ENCODE results near the gene FAM50B. TPM values are rescaled to one million over a fixed set of nuclear protein-coding genes. Genes with fewer than 3 reads are reported as not detected.
A peak's percentile ranks its signal among the peaks of the same experiment; 100 is the strongest.

The FAM50B gene
- total RNA-seq, 6 experiments from 2014 or later, result 3.6 to 11.1 (median 8.5) TPM

DNA sequence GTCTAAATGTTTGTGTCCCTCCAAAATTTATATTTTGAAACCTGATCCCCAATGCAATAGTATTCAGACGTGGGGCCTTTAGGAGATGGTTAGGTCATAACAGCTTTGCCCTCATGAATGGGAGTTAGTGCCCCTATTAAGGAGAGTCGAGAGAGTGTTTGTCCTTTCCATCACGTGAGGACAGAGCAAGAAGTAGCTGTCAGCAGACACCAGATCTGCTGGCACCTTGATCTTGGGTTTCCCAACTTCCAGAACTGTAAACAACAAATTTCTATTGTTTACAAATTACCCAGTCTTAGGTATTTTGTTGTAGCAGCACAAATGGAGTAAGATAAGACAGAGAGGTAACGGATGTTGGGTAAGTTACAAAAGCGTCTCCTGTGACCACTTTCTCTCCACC lies 46.6 kb downstream of the FAM50B start:
- intact Hi-C loops (cut with DNase I), result no loop called here
- TF ChIP-seq POLR2A (IDR thresholded peaks at IDR 0.05), result no peak
- TF ChIP-seq, protein P1, sequence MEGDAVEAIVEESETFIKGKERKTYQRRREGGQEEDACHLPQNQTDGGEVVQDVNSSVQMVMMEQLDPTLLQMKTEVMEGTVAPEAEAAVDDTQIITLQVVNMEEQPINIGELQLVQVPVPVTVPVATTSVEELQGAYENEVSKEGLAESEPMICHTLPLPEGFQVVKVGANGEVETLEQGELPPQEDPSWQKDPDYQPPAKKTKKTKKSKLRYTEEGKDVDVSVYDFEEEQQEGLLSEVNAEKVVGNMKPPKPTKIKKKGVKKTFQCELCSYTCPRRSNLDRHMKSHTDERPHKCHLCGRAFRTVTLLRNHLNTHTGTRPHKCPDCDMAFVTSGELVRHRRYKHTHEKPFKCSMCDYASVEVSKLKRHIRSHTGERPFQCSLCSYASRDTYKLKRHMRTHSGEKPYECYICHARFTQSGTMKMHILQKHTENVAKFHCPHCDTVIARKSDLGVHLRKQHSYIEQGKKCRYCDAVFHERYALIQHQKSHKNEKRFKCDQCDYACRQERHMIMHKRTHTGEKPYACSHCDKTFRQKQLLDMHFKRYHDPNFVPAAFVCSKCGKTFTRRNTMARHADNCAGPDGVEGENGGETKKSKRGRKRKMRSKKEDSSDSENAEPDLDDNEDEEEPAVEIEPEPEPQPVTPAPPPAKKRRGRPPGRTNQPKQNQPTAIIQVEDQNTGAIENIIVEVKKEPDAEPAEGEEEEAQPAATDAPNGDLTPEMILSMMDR (IDR thresholded peaks at IDR 0.05), result no peak
- peak in 2 of 4 donors; percentile 30 to 59 for ATAC-seq
- 45% methylated on average over 5 of the region's 5 CpGs for WGBS (ENCODE audit: insufficient coverage, low coverage, low lambda C conversion rate, missing lambda C conversion rate)
- H3K4me3 ChIP-seq, result no peak overlapping the region
- H3K36me3 ChIP-seq, result no peaks in the 10 kb centered on the region
- H3K27ac ChIP-seq, result no peak overlapping the region
- H3K4me1 ChIP-seq, result peaks cover 0 to 7% (median 2%) of the 10 kb centered on the region in 4 donors
- no peaks in the 10 kb centered on the region for H3K27me3 ChIP-seq
- DNase-seq, result no peak
- H3K9me3 ChIP-seq, result no peaks in the 10 kb centered on the region

DNA sequence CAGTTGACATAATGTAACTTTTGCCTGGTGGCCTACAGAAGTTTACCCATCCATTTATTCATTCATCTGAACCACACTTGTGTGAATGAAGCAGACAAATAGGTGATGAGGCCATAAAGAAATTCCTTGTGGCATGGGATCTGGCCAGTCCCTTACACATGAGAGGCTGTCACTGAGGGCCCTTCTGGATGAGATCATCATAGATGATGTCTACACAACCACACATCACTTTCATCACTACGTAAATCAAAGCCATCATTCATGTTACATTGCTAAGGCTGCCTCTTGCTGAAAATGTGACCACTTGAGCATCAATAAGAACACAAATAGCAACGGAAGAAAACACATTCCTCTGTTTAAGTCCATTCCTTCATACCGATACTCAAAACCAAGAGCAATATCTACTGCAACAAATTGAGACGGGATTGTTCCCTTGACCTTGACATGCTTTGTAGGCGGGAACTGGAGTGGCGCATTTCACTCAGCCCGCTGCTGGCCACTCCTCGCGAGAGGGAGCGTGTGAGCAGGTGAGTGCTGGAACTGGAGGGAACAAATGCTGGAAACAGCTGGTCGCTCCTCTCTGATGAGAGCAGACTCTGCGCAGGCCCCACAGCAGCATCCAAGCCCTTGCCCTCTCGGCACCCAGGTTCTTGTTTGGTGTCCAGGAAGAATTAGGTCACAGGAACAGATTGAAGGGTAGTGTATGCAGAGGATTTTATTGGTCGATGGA lies 49.3 kb downstream of the FAM50B start:
- 95% methylated on average over 12 of the region's 14 CpGs for WGBS (ENCODE audit: insufficient coverage, low coverage, low lambda C conversion rate, missing lambda C conversion rate)
- no peaks in the 10 kb centered on the region for H3K9me3 ChIP-seq
- intact Hi-C loops (cut with DNase I), result no loop called here
- no peak for TF ChIP-seq POLR2A (IDR thresholded peaks at IDR 0.05)
- TF ChIP-seq, protein P1 (IDR thresholded peaks at IDR 0.05), result no peak
- no peak for DNase-seq
- ATAC-seq, result no peak
- H3K36me3 ChIP-seq, result no peaks in the 10 kb centered on the region
- H3K27me3 ChIP-seq, result no peaks in the 10 kb centered on the region
- H3K27ac ChIP-seq, result no peak overlapping the region
- H3K4me3 ChIP-seq, result no peak overlapping the region
- peaks cover 0 to 11% (median 5%) of the 10 kb centered on the region in 4 donors for H3K4me1 ChIP-seq

DNA sequence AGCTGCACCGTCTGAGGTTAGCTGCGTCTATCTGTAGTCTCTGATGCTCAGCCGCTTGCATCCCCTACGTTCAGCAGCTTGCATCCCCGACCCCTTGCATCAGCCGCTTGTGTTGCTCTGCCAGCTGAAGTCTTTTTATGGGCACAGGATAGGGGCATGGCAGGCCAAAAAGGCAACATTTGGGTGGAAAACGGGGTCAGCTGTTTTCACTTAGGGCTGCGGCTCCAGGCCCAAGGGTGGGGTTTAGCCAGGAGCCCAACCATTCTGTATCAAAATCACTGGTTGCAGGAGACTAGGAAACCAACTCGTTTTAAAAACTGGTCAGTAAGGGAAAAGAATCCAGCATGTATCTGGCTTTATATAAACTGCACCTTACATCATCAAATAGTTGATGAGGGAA lies 49.9 kb downstream of the FAM50B start:
- no peak for TF ChIP-seq POLR2A (IDR thresholded peaks at IDR 0.05)
- TF ChIP-seq, protein P1 (IDR thresholded peaks at IDR 0.05), result no peak
- Histone ChIP-seq H3K27ac (no peak overlapping the region), H3K27me3 (no peaks in the 10 kb centered on the region), H3K9me3 (no peaks in the 10 kb centered on the region), H3K4me1 (peaks cover 0 to 11% (median 5%) of the 10 kb centered on the region in 4 donors), H3K36me3 (no peaks in the 10 kb centered on the region), H3K4me3 (no peak overlapping the region)
- DNase-seq (no peak), ATAC-seq (no peak)
- intact Hi-C loops (cut with DNase I), result no loop called here
- 89% methylated on average over 9 of the region's 9 CpGs for WGBS (ENCODE audit: insufficient coverage, low coverage, low lambda C conversion rate, missing lambda C conversion rate)

DNA sequence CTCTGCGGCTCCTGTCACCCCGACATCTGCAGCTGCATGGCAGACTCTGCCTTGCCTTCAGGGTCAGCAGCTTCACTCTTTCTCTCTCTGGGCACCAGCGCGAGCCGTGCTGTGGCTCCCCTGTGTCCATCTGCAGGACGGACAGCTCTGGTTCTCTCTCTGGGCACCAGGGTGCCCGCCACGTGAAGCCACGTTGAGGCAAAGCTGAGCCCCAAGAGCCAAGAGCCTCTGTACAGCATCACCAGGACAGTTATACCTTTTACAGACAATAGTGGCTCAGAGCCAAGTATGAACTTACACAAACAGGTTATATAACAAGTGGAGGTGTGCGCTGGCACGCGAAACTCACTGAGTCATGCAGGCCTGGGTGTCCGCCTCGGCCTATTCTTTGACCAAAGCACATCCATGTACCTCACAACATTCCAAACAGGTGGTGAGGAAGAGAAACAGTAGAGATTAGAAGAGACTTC lies 50.8 kb downstream of the FAM50B start:
- 82% methylated on average over 7 of the region's 14 CpGs for WGBS (ENCODE audit: insufficient coverage, low coverage, low lambda C conversion rate, missing lambda C conversion rate)
- H3K27ac ChIP-seq, result no peak overlapping the region
- H3K27me3 ChIP-seq, result no peaks in the 10 kb centered on the region
- H3K9me3 ChIP-seq, result no peaks in the 10 kb centered on the region
- no peak overlapping the region for H3K4me3 ChIP-seq
- DNase-seq (no peak), ATAC-seq (no peak)
- H3K4me1 ChIP-seq, result peaks cover 0 to 11% (median 5%) of the 10 kb centered on the region in 4 donors
- TF ChIP-seq, protein P1 (IDR thresholded peaks at IDR 0.05), result no peak
- TF ChIP-seq POLR2A (IDR thresholded peaks at IDR 0.05), result no peak
- intact Hi-C loops (cut with DNase I), result no loop called here
- H3K36me3 ChIP-seq, result no peaks in the 10 kb centered on the region

Other genes starting within 250 kb of the FAM50B start
- gene PXDC1, start 97.7 kb upstream of the FAM50B start, total RNA-seq, result 100 to 1,000 TPM in 3 of 6 experiments, 10 to 100 TPM in 3; 50.5 to 250 (median 97.5) TPM
- gene FAM217A, start 229.8 kb downstream of the FAM50B start, total RNA-seq, result not detected

All from right lobe of liver (tissue), 6 donors.